Forelimb muscle (tissue), 1 donor: ENCODE results near the gene DPPA4. TPM values are rescaled to one million over a fixed set of nuclear protein-coding genes. Genes with fewer than 3 reads are reported as not detected.
"Not testable (repeated sequence)": the region's sequence is repeated elsewhere in the genome, so short reads cannot be mapped to it uniquely, and the experiment has no call there.

ENCODE experiments used
- DNase-seq: peaks from one replicate; pipeline ENCODE4 v3.0.0-alpha.2; 2013; ENCODE audit warnings: low read depth
- polyA plus RNA-seq: library from polyadenylated mRNA; unstranded; fragments of 120-200 nt; gene quantifications from one replicate; pipeline ENCODE4 v1.2.1, GENCODE V29; 2013; ENCODE audit not compliant: insufficient read length

Gene DPPA4
- 1.1 TPM for polyA plus RNA-seq

GRCh38 chr3:109337393-109337792 lies at the start of gene DPPA4:
DPPA4 (minus strand) TSS chr3:109337546; CDS start chr3:109337517, 29 bp downstream.
- no peak for DNase-seq

GRCh38 chr3:109385442-109386318 lies 48.3 kb upstream of the DPPA4 start:
- no peak for DNase-seq

- DNase-seq, result no peak
Measured at GRCh38 chr3:109384164-109384563, 46.8 kb upstream of the DPPA4 start.

GRCh38 chr3:109382588-109382987 lies 45.2 kb upstream of the DPPA4 start:
- no peak for DNase-seq

GRCh38 chr3:109375975-109376374 lies 38.6 kb upstream of the DPPA4 start:
- DNase-seq, result no peak

GRCh38 chr3:109374434-109374833 lies 37.1 kb upstream of the DPPA4 start:
- not testable (repeated sequence) for DNase-seq

GRCh38 chr3:109373933-109374332 lies 36.6 kb upstream of the DPPA4 start:
- DNase-seq, result no peak

- DNase-seq, result no peak
Measured at GRCh38 chr3:109372639-109373038, 35.3 kb upstream of the DPPA4 start.

- no peak for DNase-seq
Measured at GRCh38 chr3:109369510-109369909, 32.2 kb upstream of the DPPA4 start.

GRCh38 chr3:109364088-109364487 lies 26.7 kb upstream of the DPPA4 start:
- no peak for DNase-seq

- DNase-seq, result no peak
Measured at GRCh38 chr3:109363634-109364033, 26.3 kb upstream of the DPPA4 start.

GRCh38 chr3:109362823-109363222 lies 25.5 kb upstream of the DPPA4 start:
- no peak for DNase-seq

GRCh38 chr3:109358809-109359208 lies 21.5 kb upstream of the DPPA4 start:
- not testable (repeated sequence) for DNase-seq

GRCh38 chr3:109356442-109357155 lies 19.3 kb upstream of the DPPA4 start:
- DNase-seq, result no peak

- no peak for DNase-seq
Measured at GRCh38 chr3:109355625-109356441, 18.5 kb upstream of the DPPA4 start.

- no peak for DNase-seq
Measured at GRCh38 chr3:109353057-109353456, 15.7 kb upstream of the DPPA4 start.

- DNase-seq, result no peak
Measured at GRCh38 chr3:109351231-109351630, 13.9 kb upstream of the DPPA4 start.

- no peak for DNase-seq
Measured at GRCh38 chr3:109346770-109347295, 9.5 kb upstream of the DPPA4 start.

GRCh38 chr3:109346099-109346498 lies 8.8 kb upstream of the DPPA4 start:
- no peak for DNase-seq

- no peak for DNase-seq
Measured at GRCh38 chr3:109339714-109340648, 2.6 kb upstream of the DPPA4 start.

- DNase-seq, result no peak
Measured at GRCh38 chr3:109339197-109339596, 1.9 kb upstream of the DPPA4 start.
